GM21528 (cell line): ENCODE measurements around the gene SNRPB2.

ENCODE experiments used
- ATAC-seq: cut with Tn5 transposase; IDR thresholded peaks from one replicate; pipeline ENCODE4 v1.9.1; 2021; ENCODE audit warnings: mild to moderate bottlenecking, moderate library complexity; ENCODE audit not compliant: unreplicated experiment, low FRiP score

Gene SNRPB2

DNA sequence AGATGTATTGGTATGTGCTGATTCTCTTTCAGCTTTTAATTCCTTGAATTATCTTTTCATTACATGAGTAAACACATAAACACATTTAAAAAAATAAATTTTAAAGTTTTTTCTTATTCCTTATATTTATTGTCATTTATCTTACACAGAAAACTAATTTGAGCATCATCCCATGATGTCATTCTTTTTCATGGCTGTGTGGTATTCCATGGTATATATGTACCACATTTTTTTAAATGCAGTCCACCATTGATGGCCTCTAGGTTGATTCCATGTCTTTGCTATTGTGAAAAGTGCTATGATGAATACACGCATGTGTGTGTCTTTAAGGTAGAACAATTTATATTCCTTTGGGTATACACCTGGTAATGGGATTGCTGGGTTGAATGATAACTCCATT lies 51.7 kb downstream of the SNRPB2 start:
- no peak for ATAC-seq

DNA sequence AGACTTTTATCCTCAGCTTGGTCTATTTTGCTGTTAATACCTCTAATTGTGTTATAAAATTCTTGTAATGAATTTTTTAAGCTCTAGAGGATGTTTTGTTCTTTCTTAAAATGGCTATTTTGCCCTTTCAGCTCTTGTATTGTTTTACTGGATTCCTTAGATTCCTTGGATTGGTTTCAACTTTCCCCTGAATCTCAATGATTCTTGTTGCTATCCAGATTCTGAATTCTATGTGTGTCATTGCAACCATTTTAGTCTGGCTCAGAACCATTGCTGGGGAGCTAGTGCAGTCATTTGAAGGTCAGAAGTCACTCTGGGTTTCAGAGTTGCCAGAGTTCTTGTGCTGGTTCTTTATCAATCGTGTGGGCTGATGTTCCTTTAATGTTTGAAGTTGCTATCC lies 55.4 kb downstream of the SNRPB2 start:
- no peak for ATAC-seq
